ENCODE results near the gene DUSP21. TPM values are rescaled to one million over a fixed set of nuclear protein-coding genes. Genes with fewer than 3 reads are reported as not detected.
"Not testable (repeated sequence)": the region's sequence is repeated elsewhere in the genome, so short reads cannot be mapped to it uniquely, and the experiment has no call there.

Gene DUSP21
- total RNA-seq, 1 donor from 2014 or later, result not detected

- H3K9me3 Mint-ChIP-seq, result peaks cover 30% of the 10 kb centered on the region
Measured at GRCh38 chrX:44844204-44844603, 383 bp downstream of the DUSP21 start.

GRCh38 chrX:44850891-44851290 lies 7.1 kb downstream of the DUSP21 start:
- H3K4me3 Mint-ChIP-seq; H3K4me1 Mint-ChIP-seq; DNase-seq (ENCODE audit: low spot score in 2 of 2, unreplicated experiment in 2 of 2); H3K36me3 Mint-ChIP-seq; H3K27me3 Mint-ChIP-seq (ENCODE audit: low read depth); H3K27ac Mint-ChIP-seq: not testable (repeated sequence)
- H3K9me3 Mint-ChIP-seq, result peaks cover 15% of the 10 kb centered on the region

More at GRCh38 chrX:44844204-44844603, 383 bp downstream of the DUSP21 start:
- no peak overlapping the region for H3K27ac Mint-ChIP-seq
- no peaks in the 10 kb centered on the region for H3K27me3 Mint-ChIP-seq (ENCODE audit: low read depth)
- no peak for DNase-seq (ENCODE audit: low spot score in 2 of 2, unreplicated experiment in 2 of 2)
- TF ChIP-seq CTCF (IDR thresholded peaks at IDR 0.05; ENCODE audit: unreplicated experiment), result no peak
- H3K4me3 Mint-ChIP-seq, result no peak overlapping the region
- no peaks in the 10 kb centered on the region for H3K4me1 Mint-ChIP-seq
- no peaks in the 10 kb centered on the region for H3K36me3 Mint-ChIP-seq

GRCh38 chrX:44871114-44871645 lies 27.4 kb downstream of the DUSP21 start:
- no peak for TF ChIP-seq CTCF (IDR thresholded peaks at IDR 0.05; ENCODE audit: unreplicated experiment)
- H3K27me3 Mint-ChIP-seq (ENCODE audit: low read depth), result no peaks in the 10 kb centered on the region
- peaks cover 14% of the 10 kb centered on the region for H3K9me3 Mint-ChIP-seq

GRCh38 chrX:44871931-44872820 lies 28.4 kb downstream of the DUSP21 start:
- peaks cover 15% of the 10 kb centered on the region for H3K9me3 Mint-ChIP-seq
- H3K27me3 Mint-ChIP-seq (ENCODE audit: low read depth), result no peaks in the 10 kb centered on the region
- TF ChIP-seq CTCF (IDR thresholded peaks at IDR 0.05; ENCODE audit: unreplicated experiment), result no peak
- H3K4me1 Mint-ChIP-seq, result peaks cover 7% of the 10 kb centered on the region
- peak overlapping the region; percentile 91 for H3K27ac Mint-ChIP-seq
- peak overlapping the region; percentile 94 for H3K4me3 Mint-ChIP-seq
- peak; percentile 25 to 44 for DNase-seq (ENCODE audit: low spot score in 2 of 2, unreplicated experiment in 2 of 2)
- no peaks in the 10 kb centered on the region for H3K36me3 Mint-ChIP-seq

More at GRCh38 chrX:44871114-44871645, 27.4 kb downstream of the DUSP21 start:
- DNase-seq (ENCODE audit: low spot score in 2 of 2, unreplicated experiment in 2 of 2), result no peak
- H3K4me3 Mint-ChIP-seq, result peak overlapping the region; percentile 38
- H3K36me3 Mint-ChIP-seq, result no peaks in the 10 kb centered on the region
- H3K4me1 Mint-ChIP-seq, result peaks cover 7% of the 10 kb centered on the region
- peak overlapping the region; percentile 68 for H3K27ac Mint-ChIP-seq

- no peak for TF ChIP-seq CTCF (IDR thresholded peaks at IDR 0.05; ENCODE audit: unreplicated experiment)
- Mint-ChIP-seq H3K4me3 (peak within 1 kb of the TSS; percentile 94), H3K9me3 (peaks cover 12% of the 10 kb centered on the region), H3K36me3 (no peaks in the 10 kb centered on the region), H3K27me3 (ENCODE audit: low read depth) (no peaks in the 10 kb centered on the region), H3K27ac (peak within 1 kb of the TSS; percentile 98), H3K4me1 (peaks cover 7% of the 10 kb centered on the region)
- DNase-seq (ENCODE audit: low spot score in 2 of 2, unreplicated experiment in 2 of 2), result peak; percentile 91 to 92
Measured at GRCh38 chrX:44872821-44873414, 29.1 kb downstream of the DUSP21 start, which contains the start of gene KDM6A. Gene KDM6A, plus strand, starts transcription at chrX:44873188. Its CDS starts 364 bp downstream, at chrX:44873552.
